ENCODE measurements around the gene NFIX. TPM values are rescaled to one million over a fixed set of nuclear protein-coding genes. Genes with fewer than 3 reads are reported as not detected.
A peak's percentile ranks its signal among the peaks of the same experiment; 100 is the strongest.

The NFIX gene
- total and polyA plus RNA-seq, 9 of the 15 experiments (the other 6 are each of a cell fraction or from before 2014, with no cell fraction given), result 0.28 to 26.8 (median 5.4) TPM

DNA sequence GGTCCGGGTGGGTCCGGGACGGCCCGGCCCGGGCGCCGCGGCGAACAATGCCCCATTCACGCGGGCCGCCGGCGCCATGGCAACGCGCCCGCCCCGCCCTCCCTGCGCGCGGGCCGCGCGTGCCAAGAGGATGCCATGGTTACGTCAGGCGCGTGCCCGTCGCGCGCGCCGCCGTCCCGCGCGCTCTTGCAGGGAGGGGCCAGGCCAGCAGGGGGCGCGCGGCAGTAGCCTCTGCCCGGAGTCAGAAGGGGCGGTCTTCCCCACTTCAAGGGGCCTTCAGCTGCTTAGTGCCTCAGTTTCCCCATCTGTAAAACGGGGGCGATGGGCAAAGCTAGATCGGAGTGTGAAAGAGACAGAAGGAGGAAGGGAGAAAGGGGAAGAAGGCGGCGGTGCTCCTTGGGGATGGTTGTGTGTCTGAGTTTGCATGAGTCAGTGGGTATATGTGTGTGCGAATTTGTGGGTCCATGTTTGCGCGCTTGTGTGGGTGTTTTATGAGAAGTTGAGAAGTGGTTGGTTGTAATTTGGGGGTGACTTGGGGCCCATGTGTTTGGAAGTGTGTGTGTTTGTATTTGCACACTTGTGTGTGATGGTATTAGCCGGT is 11.6 kb upstream of the NFIX start (continued):
- TF ChIP-seq, protein P1, sequence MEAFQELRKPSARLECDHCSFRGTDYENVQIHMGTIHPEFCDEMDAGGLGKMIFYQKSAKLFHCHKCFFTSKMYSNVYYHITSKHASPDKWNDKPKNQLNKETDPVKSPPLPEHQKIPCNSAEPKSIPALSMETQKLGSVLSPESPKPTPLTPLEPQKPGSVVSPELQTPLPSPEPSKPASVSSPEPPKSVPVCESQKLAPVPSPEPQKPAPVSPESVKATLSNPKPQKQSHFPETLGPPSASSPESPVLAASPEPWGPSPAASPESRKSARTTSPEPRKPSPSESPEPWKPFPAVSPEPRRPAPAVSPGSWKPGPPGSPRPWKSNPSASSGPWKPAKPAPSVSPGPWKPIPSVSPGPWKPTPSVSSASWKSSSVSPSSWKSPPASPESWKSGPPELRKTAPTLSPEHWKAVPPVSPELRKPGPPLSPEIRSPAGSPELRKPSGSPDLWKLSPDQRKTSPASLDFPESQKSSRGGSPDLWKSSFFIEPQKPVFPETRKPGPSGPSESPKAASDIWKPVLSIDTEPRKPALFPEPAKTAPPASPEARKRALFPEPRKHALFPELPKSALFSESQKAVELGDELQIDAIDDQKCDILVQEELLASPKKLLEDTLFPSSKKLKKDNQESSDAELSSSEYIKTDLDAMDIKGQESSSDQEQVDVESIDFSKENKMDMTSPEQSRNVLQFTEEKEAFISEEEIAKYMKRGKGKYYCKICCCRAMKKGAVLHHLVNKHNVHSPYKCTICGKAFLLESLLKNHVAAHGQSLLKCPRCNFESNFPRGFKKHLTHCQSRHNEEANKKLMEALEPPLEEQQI (IDR thresholded peaks at IDR 0.05), result no peak
- TF ChIP-seq ZNF41 (CRISPR knock-in tag; conservative IDR thresholded peaks at IDR 0.05), result no peak
- no peak for TF ChIP-seq KLF6 (CRISPR knock-in tag; IDR thresholded peaks at IDR 0.05; ENCODE audit: borderline replicate concordance)
- no peak for TF ChIP-seq TEAD2 (tag; IDR thresholded peaks at IDR 0.05)
- TF ChIP-seq HEY1 (CRISPR knock-in tag; IDR thresholded peaks at IDR 0.05; ENCODE audit: borderline replicate concordance), result no peak
- TF ChIP-seq, protein P2, sequence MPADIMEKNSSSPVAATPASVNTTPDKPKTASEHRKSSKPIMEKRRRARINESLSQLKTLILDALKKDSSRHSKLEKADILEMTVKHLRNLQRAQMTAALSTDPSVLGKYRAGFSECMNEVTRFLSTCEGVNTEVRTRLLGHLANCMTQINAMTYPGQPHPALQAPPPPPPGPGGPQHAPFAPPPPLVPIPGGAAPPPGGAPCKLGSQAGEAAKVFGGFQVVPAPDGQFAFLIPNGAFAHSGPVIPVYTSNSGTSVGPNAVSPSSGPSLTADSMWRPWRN (IDR thresholded peaks at IDR 0.05; ENCODE audit: low read depth), result no peak
- no peak for TF ChIP-seq C11orf30 (IDR thresholded peaks at IDR 0.05; ENCODE audit: low read depth)
- TF ChIP-seq, protein P3, sequence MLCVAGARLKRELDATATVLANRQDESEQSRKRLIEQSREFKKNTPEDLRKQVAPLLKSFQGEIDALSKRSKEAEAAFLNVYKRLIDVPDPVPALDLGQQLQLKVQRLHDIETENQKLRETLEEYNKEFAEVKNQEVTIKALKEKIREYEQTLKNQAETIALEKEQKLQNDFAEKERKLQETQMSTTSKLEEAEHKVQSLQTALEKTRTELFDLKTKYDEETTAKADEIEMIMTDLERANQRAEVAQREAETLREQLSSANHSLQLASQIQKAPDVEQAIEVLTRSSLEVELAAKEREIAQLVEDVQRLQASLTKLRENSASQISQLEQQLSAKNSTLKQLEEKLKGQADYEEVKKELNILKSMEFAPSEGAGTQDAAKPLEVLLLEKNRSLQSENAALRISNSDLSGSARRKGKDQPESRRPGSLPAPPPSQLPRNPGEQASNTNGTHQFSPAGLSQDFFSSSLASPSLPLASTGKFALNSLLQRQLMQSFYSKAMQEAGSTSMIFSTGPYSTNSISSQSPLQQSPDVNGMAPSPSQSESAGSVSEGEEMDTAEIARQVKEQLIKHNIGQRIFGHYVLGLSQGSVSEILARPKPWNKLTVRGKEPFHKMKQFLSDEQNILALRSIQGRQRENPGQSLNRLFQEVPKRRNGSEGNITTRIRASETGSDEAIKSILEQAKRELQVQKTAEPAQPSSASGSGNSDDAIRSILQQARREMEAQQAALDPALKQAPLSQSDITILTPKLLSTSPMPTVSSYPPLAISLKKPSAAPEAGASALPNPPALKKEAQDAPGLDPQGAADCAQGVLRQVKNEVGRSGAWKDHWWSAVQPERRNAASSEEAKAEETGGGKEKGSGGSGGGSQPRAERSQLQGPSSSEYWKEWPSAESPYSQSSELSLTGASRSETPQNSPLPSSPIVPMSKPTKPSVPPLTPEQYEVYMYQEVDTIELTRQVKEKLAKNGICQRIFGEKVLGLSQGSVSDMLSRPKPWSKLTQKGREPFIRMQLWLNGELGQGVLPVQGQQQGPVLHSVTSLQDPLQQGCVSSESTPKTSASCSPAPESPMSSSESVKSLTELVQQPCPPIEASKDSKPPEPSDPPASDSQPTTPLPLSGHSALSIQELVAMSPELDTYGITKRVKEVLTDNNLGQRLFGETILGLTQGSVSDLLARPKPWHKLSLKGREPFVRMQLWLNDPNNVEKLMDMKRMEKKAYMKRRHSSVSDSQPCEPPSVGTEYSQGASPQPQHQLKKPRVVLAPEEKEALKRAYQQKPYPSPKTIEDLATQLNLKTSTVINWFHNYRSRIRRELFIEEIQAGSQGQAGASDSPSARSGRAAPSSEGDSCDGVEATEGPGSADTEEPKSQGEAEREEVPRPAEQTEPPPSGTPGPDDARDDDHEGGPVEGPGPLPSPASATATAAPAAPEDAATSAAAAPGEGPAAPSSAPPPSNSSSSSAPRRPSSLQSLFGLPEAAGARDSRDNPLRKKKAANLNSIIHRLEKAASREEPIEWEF (CRISPR knock-in tag; IDR thresholded peaks at IDR 0.05), result no peak
- TF ChIP-seq TAF15 (IDR thresholded peaks at IDR 0.05; ENCODE audit: low read depth, low read length), result no peak
- TF ChIP-seq, protein P4, sequence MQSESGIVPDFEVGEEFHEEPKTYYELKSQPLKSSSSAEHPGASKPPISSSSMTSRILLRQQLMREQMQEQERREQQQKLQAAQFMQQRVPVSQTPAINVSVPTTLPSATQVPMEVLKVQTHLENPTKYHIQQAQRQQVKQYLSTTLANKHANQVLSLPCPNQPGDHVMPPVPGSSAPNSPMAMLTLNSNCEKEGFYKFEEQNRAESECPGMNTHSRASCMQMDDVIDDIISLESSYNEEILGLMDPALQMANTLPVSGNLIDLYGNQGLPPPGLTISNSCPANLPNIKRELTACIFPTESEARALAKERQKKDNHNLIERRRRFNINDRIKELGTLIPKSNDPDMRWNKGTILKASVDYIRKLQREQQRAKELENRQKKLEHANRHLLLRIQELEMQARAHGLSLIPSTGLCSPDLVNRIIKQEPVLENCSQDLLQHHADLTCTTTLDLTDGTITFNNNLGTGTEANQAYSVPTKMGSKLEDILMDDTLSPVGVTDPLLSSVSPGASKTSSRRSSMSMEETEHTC (IDR thresholded peaks at IDR 0.05), result no peak
- 0 out of 2 replicates have a peak, but pooled peaks have one; percentile 32 for TF ChIP-seq KLF1 (tag; IDR thresholded peaks at IDR 0.05)
